ENCODE measurements around the gene ADK.
"Not testable (repeated sequence)": the region's sequence is repeated elsewhere in the genome, so short reads cannot be mapped to it uniquely, and the experiment has no call there.

Gene ADK

GRCh38 chr10:74179111-74179710 lies 28.2 kb downstream of the ADK start:
- peaks cover 16% of the 10 kb centered on the region for H3K4me1 ChIP-seq (ENCODE audit: control insufficient read depth, insufficient read depth, low read length, poor library complexity, severe bottlenecking)
- 90 to 100% methylated on average over 1 to 2 of the region's 2 CpGs for WGBS, 2 experiments (ENCODE audit: insufficient coverage in 2 of 2)
- H3K4me3 ChIP-seq (ENCODE audit: extremely low read depth, insufficient read depth, low read length, poor library complexity, severe bottlenecking): no peak overlapping the region
- peak overlapping the region; percentile 24 for H3K27ac ChIP-seq (ENCODE audit: low read depth, low read length, severe bottlenecking)
- H3K9me3 ChIP-seq (ENCODE audit: control insufficient read depth, low read length): no peaks in the 10 kb centered on the region
- H3K36me3 ChIP-seq (ENCODE audit: control insufficient read depth, insufficient read depth, low read length): no peaks in the 10 kb centered on the region

- H3K4me1 ChIP-seq (ENCODE audit: control insufficient read depth, insufficient read depth, low read length, poor library complexity, severe bottlenecking): peaks cover 10% of the 10 kb centered on the region
- H3K9me3 ChIP-seq (ENCODE audit: control insufficient read depth, low read length): no peaks in the 10 kb centered on the region
- H3K4me3 ChIP-seq (ENCODE audit: extremely low read depth, insufficient read depth, low read length, poor library complexity, severe bottlenecking): no peak overlapping the region
- no peak overlapping the region for H3K27ac ChIP-seq (ENCODE audit: low read depth, low read length, severe bottlenecking)
- no peaks in the 10 kb centered on the region for H3K36me3 ChIP-seq (ENCODE audit: control insufficient read depth, insufficient read depth, low read length)
These were observed 35.7 kb downstream of the ADK start for GRCh38 chr10:74186678-74187077.

GRCh38 chr10:74187237-74187636 lies 36.2 kb downstream of the ADK start:
- WGBS, 2 experiments (ENCODE audit: insufficient coverage in 2 of 2): no CpG with 5 or more reads among the region's 1 CpG
- no peak overlapping the region for H3K27ac ChIP-seq (ENCODE audit: low read depth, low read length, severe bottlenecking)
- no peak overlapping the region for H3K4me3 ChIP-seq (ENCODE audit: extremely low read depth, insufficient read depth, low read length, poor library complexity, severe bottlenecking)

GRCh38 chr10:74188617-74189016 lies 37.6 kb downstream of the ADK start:
- H3K36me3 ChIP-seq (ENCODE audit: control insufficient read depth, insufficient read depth, low read length); H3K4me3 ChIP-seq (ENCODE audit: extremely low read depth, insufficient read depth, low read length, poor library complexity, severe bottlenecking); H3K9me3 ChIP-seq (ENCODE audit: control insufficient read depth, low read length); H3K4me1 ChIP-seq (ENCODE audit: control insufficient read depth, insufficient read depth, low read length, poor library complexity, severe bottlenecking); H3K27ac ChIP-seq (ENCODE audit: low read depth, low read length, severe bottlenecking): not testable (repeated sequence)
- 90 to 100% methylated on average over 9 of the region's 13 CpGs for WGBS, 2 experiments (ENCODE audit: insufficient coverage in 2 of 2)

More at GRCh38 chr10:74187237-74187636, 36.2 kb downstream of the ADK start:
- no peaks in the 10 kb centered on the region for H3K36me3 ChIP-seq (ENCODE audit: control insufficient read depth, insufficient read depth, low read length)
- H3K4me1 ChIP-seq (ENCODE audit: control insufficient read depth, insufficient read depth, low read length, poor library complexity, severe bottlenecking): peaks cover 10% of the 10 kb centered on the region
- H3K9me3 ChIP-seq (ENCODE audit: control insufficient read depth, low read length): no peaks in the 10 kb centered on the region

GRCh38 chr10:74189999-74190421 lies 39.0 kb downstream of the ADK start:
- H3K27ac ChIP-seq (ENCODE audit: low read depth, low read length, severe bottlenecking): peak overlapping the region; percentile 62

GRCh38 chr10:74190494-74190893 lies 39.5 kb downstream of the ADK start:
- H3K4me1 ChIP-seq (ENCODE audit: control insufficient read depth, insufficient read depth, low read length, poor library complexity, severe bottlenecking): peaks cover 10% of the 10 kb centered on the region
- no peaks in the 10 kb centered on the region for H3K36me3 ChIP-seq (ENCODE audit: control insufficient read depth, insufficient read depth, low read length)
- H3K9me3 ChIP-seq (ENCODE audit: control insufficient read depth, low read length): no peaks in the 10 kb centered on the region
- peak overlapping the region; percentile 62 for H3K27ac ChIP-seq (ENCODE audit: low read depth, low read length, severe bottlenecking)
- H3K4me3 ChIP-seq (ENCODE audit: extremely low read depth, insufficient read depth, low read length, poor library complexity, severe bottlenecking): no peak overlapping the region

More at GRCh38 chr10:74189999-74190421, 39.0 kb downstream of the ADK start:
- Histone ChIP-seq H3K4me3 (ENCODE audit: extremely low read depth, insufficient read depth, low read length, poor library complexity, severe bottlenecking) (no peak overlapping the region), H3K9me3 (ENCODE audit: control insufficient read depth, low read length) (no peaks in the 10 kb centered on the region), H3K4me1 (ENCODE audit: control insufficient read depth, insufficient read depth, low read length, poor library complexity, severe bottlenecking) (peaks cover 10% of the 10 kb centered on the region), H3K36me3 (ENCODE audit: control insufficient read depth, insufficient read depth, low read length) (no peaks in the 10 kb centered on the region)
- 75 to 77% methylated on average over 2 of the region's 3 CpGs for WGBS, 2 experiments (ENCODE audit: insufficient coverage in 2 of 2)

GRCh38 chr10:74194545-74194944 lies 43.5 kb downstream of the ADK start:
- Histone ChIP-seq H3K4me3 (ENCODE audit: extremely low read depth, insufficient read depth, low read length, poor library complexity, severe bottlenecking) (no peak overlapping the region), H3K4me1 (ENCODE audit: control insufficient read depth, insufficient read depth, low read length, poor library complexity, severe bottlenecking) (peaks cover 6% of the 10 kb centered on the region), H3K36me3 (ENCODE audit: control insufficient read depth, insufficient read depth, low read length) (peaks cover 4% of the 10 kb centered on the region), H3K9me3 (ENCODE audit: control insufficient read depth, low read length) (no peaks in the 10 kb centered on the region), H3K27ac (ENCODE audit: low read depth, low read length, severe bottlenecking) (no peak overlapping the region)
- WGBS, 2 experiments (ENCODE audit: insufficient coverage in 2 of 2): 100% methylated on average over 2 to 3 of the region's 3 CpGs

- H3K4me1 ChIP-seq (ENCODE audit: control insufficient read depth, insufficient read depth, low read length, poor library complexity, severe bottlenecking): peaks cover 4% of the 10 kb centered on the region
- no peak overlapping the region for H3K27ac ChIP-seq (ENCODE audit: low read depth, low read length, severe bottlenecking)
- no peak overlapping the region for H3K4me3 ChIP-seq (ENCODE audit: extremely low read depth, insufficient read depth, low read length, poor library complexity, severe bottlenecking)
- no peaks in the 10 kb centered on the region for H3K9me3 ChIP-seq (ENCODE audit: control insufficient read depth, low read length)
- WGBS, 2 experiments (ENCODE audit: insufficient coverage in 2 of 2): no CpG with 5 or more reads among the region's 3 CpGs
- peaks cover 4% of the 10 kb centered on the region for H3K36me3 ChIP-seq (ENCODE audit: control insufficient read depth, insufficient read depth, low read length)
These were observed 44.0 kb downstream of the ADK start for GRCh38 chr10:74194999-74195398.

- Histone ChIP-seq H3K36me3 (ENCODE audit: control insufficient read depth, insufficient read depth, low read length) (peaks cover 21% of the 10 kb centered on the region), H3K9me3 (ENCODE audit: control insufficient read depth, low read length) (no peaks in the 10 kb centered on the region), H3K4me3 (ENCODE audit: extremely low read depth, insufficient read depth, low read length, poor library complexity, severe bottlenecking) (no peak overlapping the region), H3K27ac (ENCODE audit: low read depth, low read length, severe bottlenecking) (no peak overlapping the region), H3K4me1 (ENCODE audit: control insufficient read depth, insufficient read depth, low read length, poor library complexity, severe bottlenecking) (no peaks in the 10 kb centered on the region)
- 100% methylated on average over 1 to 3 of the region's 4 CpGs for WGBS, 2 experiments (ENCODE audit: insufficient coverage in 2 of 2)
These were observed 48.3 kb downstream of the ADK start for GRCh38 chr10:74199315-74199714.

- no CpG with 5 or more reads among the region's 2 CpGs for WGBS, 2 experiments (ENCODE audit: insufficient coverage in 2 of 2)
These were observed 51.3 kb downstream of the ADK start for GRCh38 chr10:74202356-74202755.

GRCh38 chr10:74206746-74207145 lies 55.7 kb downstream of the ADK start:
- H3K4me1 ChIP-seq (ENCODE audit: control insufficient read depth, insufficient read depth, low read length, poor library complexity, severe bottlenecking): no peaks in the 10 kb centered on the region
- no peak overlapping the region for H3K4me3 ChIP-seq (ENCODE audit: extremely low read depth, insufficient read depth, low read length, poor library complexity, severe bottlenecking)
- H3K36me3 ChIP-seq (ENCODE audit: control insufficient read depth, insufficient read depth, low read length): peaks cover 25% of the 10 kb centered on the region
- no peak overlapping the region for H3K27ac ChIP-seq (ENCODE audit: low read depth, low read length, severe bottlenecking)
- H3K9me3 ChIP-seq (ENCODE audit: control insufficient read depth, low read length): no peaks in the 10 kb centered on the region
- WGBS, 2 experiments (ENCODE audit: insufficient coverage in 2 of 2): 83 to 98% methylated on average over 5 of the region's 6 CpGs

More at GRCh38 chr10:74202356-74202755, 51.3 kb downstream of the ADK start:
- H3K36me3 ChIP-seq (ENCODE audit: control insufficient read depth, insufficient read depth, low read length): peaks cover 29% of the 10 kb centered on the region
- no peak overlapping the region for H3K4me3 ChIP-seq (ENCODE audit: extremely low read depth, insufficient read depth, low read length, poor library complexity, severe bottlenecking)
- no peak overlapping the region for H3K27ac ChIP-seq (ENCODE audit: low read depth, low read length, severe bottlenecking)
- H3K4me1 ChIP-seq (ENCODE audit: control insufficient read depth, insufficient read depth, low read length, poor library complexity, severe bottlenecking): no peaks in the 10 kb centered on the region
- no peaks in the 10 kb centered on the region for H3K9me3 ChIP-seq (ENCODE audit: control insufficient read depth, low read length)

Data from mesodermal cell (in vitro differentiated cells).